ENCODE data around the gene DNAH6. TPM values are rescaled to one million over a fixed set of nuclear protein-coding genes. Genes with fewer than 3 reads are reported as not detected.

Gene DNAH6
- total RNA-seq, 1 experiment from 2014 or later = 0.26 TPM

GRCh38 chr2:84711651-84712050 is 195.4 kb downstream of the DNAH6 start:
- TF ChIP-seq CTCF (conservative IDR thresholded peaks at IDR 0.05) = no peak
- H3K23ac ChIP-seq (ENCODE audit: insufficient read length, low read depth, low read length) = no peak overlapping the region
- H4K91ac ChIP-seq (ENCODE audit: insufficient read length, low read depth, low read length) = no peak overlapping the region
- no peak overlapping the region for H3T11ph ChIP-seq (ENCODE audit: low read length)
- no peak overlapping the region for H4K8ac ChIP-seq (replicated peaks; ENCODE audit: insufficient read length, low read depth, low read length)
- no peak for DNase-seq
- H2BK120ac ChIP-seq (ENCODE audit: low read depth, low read length, poor library complexity, severe bottlenecking) = no peak overlapping the region
- Mint-ChIP-seq H3K27me3 (ENCODE audit: low read depth) (no peaks in the 10 kb centered on the region; the same call in 1 of the 2 replicates), H3K4me1 (peaks cover 2 to 3% of the 10 kb centered on the region in 2 experiments; a peak in 1 of 4 replicates), H3K4me3 (no peak overlapping the region), H3K9me3 (no peaks in the 10 kb centered on the region), H3K27ac (no peak overlapping the region), H3K36me3 (ENCODE audit: insufficient read depth in 1 of 3, low read depth in 3 of 3) (no peaks in the 10 kb centered on the region)
- H2BK12ac ChIP-seq (ENCODE audit: insufficient read length, low read depth, low read length) = no peak overlapping the region
- no peak overlapping the region for H2BK5ac ChIP-seq (ENCODE audit: insufficient read length, low read length)
- no peak overlapping the region for H2AK5ac ChIP-seq (ENCODE audit: insufficient read length, low read length)
- WGBS (ENCODE audit: extremely low coverage, insufficient read length, low lambda C conversion rate) = no CpG with 5 or more reads among the region's 1 CpG
- H3K27me3 ChIP-seq (ENCODE audit: insufficient read depth, low read length) = no peaks in the 10 kb centered on the region
- no peak overlapping the region for H3K27ac ChIP-seq (ENCODE audit: insufficient read length, low read depth, low read length)
- H3K79me1 ChIP-seq (ENCODE audit: insufficient read depth, low read depth, low read length, poor library complexity, severe bottlenecking) = no peaks in the 10 kb centered on the region
- H3K4ac ChIP-seq (ENCODE audit: low read depth, low read length) = no peak overlapping the region
- no peak overlapping the region for H3K9ac ChIP-seq (ENCODE audit: extremely low read depth, insufficient read length, low read length)
- H3K4me1 ChIP-seq (ENCODE audit: insufficient read depth, low read length) = no peaks in the 10 kb centered on the region
- H4K20me1 ChIP-seq (ENCODE audit: control insufficient read depth, insufficient read depth, insufficient read length) = no peaks in the 10 kb centered on the region
- H3K23me2 ChIP-seq (ENCODE audit: insufficient read length, low read depth, low read length, poor library complexity, severe bottlenecking) = no peaks in the 10 kb centered on the region
- H3K4me2 ChIP-seq (ENCODE audit: insufficient read depth, insufficient read length, low read length) = no peak overlapping the region
- H3K14ac ChIP-seq (ENCODE audit: insufficient read depth, low read length) = no peak overlapping the region
- no peaks in the 10 kb centered on the region for H3K9me3 ChIP-seq (ENCODE audit: control insufficient read depth, low read depth, low read length)
- no peaks in the 10 kb centered on the region for H3K79me2 ChIP-seq (ENCODE audit: insufficient read depth, low read length)
- H2BK15ac ChIP-seq (ENCODE audit: low read depth, low read length) = no peak overlapping the region
- no peak overlapping the region for H3K56ac ChIP-seq (ENCODE audit: insufficient read length, low read depth, low read length)
- no peak overlapping the region for H3K18ac ChIP-seq (ENCODE audit: insufficient read length, low read depth, low read length)
- no peak overlapping the region for H2AFZ ChIP-seq (ENCODE audit: low read length)
- H4K5ac ChIP-seq (ENCODE audit: insufficient read length, low read depth, low read length) = no peak overlapping the region
- H2BK20ac ChIP-seq (ENCODE audit: low read depth, low read length, poor library complexity, severe bottlenecking) = no peak overlapping the region
